Measurements from ENCODE around the gene TESPA1.

- no peak for TF ChIP-seq CTCF (IDR thresholded peaks at IDR 0.05)
- no peak for TF ChIP-seq POLR2AphosphoS5 (IDR thresholded peaks at IDR 0.05; ENCODE audit: low read depth, low read length)
- TF ChIP-seq TCF7L2 (IDR thresholded peaks at IDR 0.05; ENCODE audit: low read depth, low read length) = no peak
- TF ChIP-seq REST (IDR thresholded peaks at IDR 0.05; ENCODE audit: insufficient read depth in 1 of 2, low read depth in 2 of 2, low read length in 1 of 2) = no peak
These were observed 4.2 kb downstream of the TESPA1 start for GRCh38 chr12:54980341-54980740.
